HL-60 (cell line): ENCODE measurements around the gene TNFSF4.

Experiments
- CTCF ChIP-seq: IDR thresholded peaks from one replicate; pipeline ENCODE4 v1.5.1; 2011; ENCODE audit warnings: low read length, control low read depth, inconsistent platforms; ENCODE audit not compliant: insufficient read depth
- POLR2AphosphoS5 ChIP-seq: IDR thresholded peaks from 2 replicates; pipeline ENCODE4 v1.6.1; 2012; ENCODE audit warnings: low read depth

GRCh38 chr1:173193639-173194038, 13.5 kb downstream of the TNFSF4 start:
- TF ChIP-seq CTCF (no peak), POLR2AphosphoS5 (no peak)
